Activated B cell treated with CpG ODN at 0.5 μM for 24 hours (primary cell): Measurements from ENCODE around the gene KLF2. TPM values are rescaled to one million over a fixed set of nuclear protein-coding genes. Genes with fewer than 3 reads are reported as not detected.

Experiments
- ATAC-seq: fragments of 200-7000 bp; cut with Tn5 transposase; one replicate; pipeline ENCODE4 v1.10.0; 2021; ENCODE audit warnings: low read depth, mild to moderate bottlenecking, moderate library complexity
- CTCF ChIA-PET: fragments of 350-600 bp; sonication (Branson Sonifier 250); formaldehyde crosslinking; loops from one replicate; lab custom pipeline; 2021; ENCODE audit warnings: antibody characterized with exemption; lab: Charles Lee
- POLR2A ChIA-PET: fragments of 350-600 bp; sonication (Branson Sonifier 250); formaldehyde crosslinking; loops from one replicate; lab custom pipeline; 2021; ENCODE audit warnings: antibody characterized with exemption; lab: Charles Lee
- DNase-seq: peaks from one replicate; pipeline ENCODE4 v3.0.0; 2022
- H3K27ac Mint-ChIP-seq: one replicate; pipeline ENCODE4 v1.8.0; 2020; ENCODE audit warnings: mixed read lengths
- H3K27me3 Mint-ChIP-seq: one replicate; pipeline ENCODE4 v1.8.0; 2021; ENCODE audit warnings: mixed read lengths
- H3K36me3 Mint-ChIP-seq: one replicate; pipeline ENCODE4 v1.8.0; 2021; ENCODE audit warnings: low read depth, mixed read lengths
- H3K4me1 Mint-ChIP-seq: one replicate; pipeline ENCODE4 v1.8.0; 2021; ENCODE audit warnings: mixed read lengths
- H3K4me3 Mint-ChIP-seq: one replicate; pipeline ENCODE4 v1.8.0; 2020; ENCODE audit warnings: mild to moderate bottlenecking, mixed read lengths
- H3K9me3 Mint-ChIP-seq: one replicate; pipeline ENCODE4 v1.8.0; 2020; ENCODE audit warnings: mixed read lengths
- CTCF ChIP-seq: fragments of 200-600 bp; IDR thresholded peaks from one replicate; pipeline ENCODE4 v1.8.0; 2022; ENCODE audit warnings: antibody characterized with exemption, mild to moderate bottlenecking
- intact Hi-C: fragments of 100-400 bp; cut with micrococcal nuclease; formaldehyde crosslinking; loops from one replicate; pipeline ENCODE4 v1.15.1; 2024
- total RNA-seq: library from RNA; stranded (reverse); gene quantifications from 2 replicates; pipeline ENCODE4 v1.2.3, GENCODE V29; 2022

Gene KLF2
- total RNA-seq, 1 donor from 2014 or later, result 87.6 TPM

GRCh38 chr19:16349551-16350152, 25.0 kb downstream of the KLF2 start:
- ATAC-seq (no peak), DNase-seq (no peak)
- no peaks in the 10 kb centered on the region for H3K9me3 Mint-ChIP-seq
- peaks cover 36% of the 10 kb centered on the region for H3K4me1 Mint-ChIP-seq
- intact Hi-C loops, result no loop called here
- no peaks in the 10 kb centered on the region for H3K36me3 Mint-ChIP-seq
- POLR2A ChIA-PET, result interaction anchor here (1.8 to 3.0 kb wide), 3 partner anchors 7 to 25 kb away, joined by 9 to 27 read pairs (median 18); partner anchors contain the start of gene KLF2
- H3K4me3 Mint-ChIP-seq, result no peak overlapping the region
- no peak for TF ChIP-seq CTCF
- no peak overlapping the region for H3K27ac Mint-ChIP-seq
- no peaks in the 10 kb centered on the region for H3K27me3 Mint-ChIP-seq
- CTCF ChIA-PET, result no interaction called here

GRCh38 chr19:16351133-16351809, 26.6 kb downstream of the KLF2 start:
- POLR2A ChIA-PET, result interaction anchor here (0.7 to 3.0 kb wide), 9 partner anchors 9 to 66 kb away, joined by 3 to 27 read pairs (median 9); partner anchors contain the start of gene KLF2
- no peaks in the 10 kb centered on the region for H3K9me3 Mint-ChIP-seq
- CTCF ChIA-PET, result interaction anchor here (1.1 to 1.3 kb wide), 2 partner anchors 15 to 31 kb away, joined by 3 to 4 read pairs; no protein-coding TSS in a partner anchor
- H3K27me3 Mint-ChIP-seq, result no peaks in the 10 kb centered on the region
- no peak for TF ChIP-seq CTCF
- peak overlapping the region; percentile 58 for H3K4me3 Mint-ChIP-seq
- DNase-seq, result no peak
- H3K27ac Mint-ChIP-seq, result peak overlapping the region; percentile 44
- no peaks in the 10 kb centered on the region for H3K36me3 Mint-ChIP-seq
- no peak for ATAC-seq
- intact Hi-C loops, result no loop called here
- peaks cover 47% of the 10 kb centered on the region for H3K4me1 Mint-ChIP-seq

GRCh38 chr19:16355293-16356043, 30.8 kb downstream of the KLF2 start:
- H3K27me3 Mint-ChIP-seq, result no peaks in the 10 kb centered on the region
- no peaks in the 10 kb centered on the region for H3K9me3 Mint-ChIP-seq
- H3K27ac Mint-ChIP-seq, result no peak overlapping the region
- peak overlapping the region; percentile 66 for H3K4me3 Mint-ChIP-seq
- H3K4me1 Mint-ChIP-seq, result peaks cover 83% of the 10 kb centered on the region
- no peak for TF ChIP-seq CTCF
- peaks cover 11% of the 10 kb centered on the region for H3K36me3 Mint-ChIP-seq
- intact Hi-C loops, result loop anchor here (1.0 kb wide), 1 partner anchor 11 kb away; no protein-coding TSS in a partner anchor
- DNase-seq, result no peak
- ChIA-PET CTCF (interaction anchor here (1.1 to 1.6 kb wide), 2 partner anchors 13 to 16 kb away, joined by 3 read pairs; no protein-coding TSS in a partner anchor), POLR2A (interaction anchor here (0.6 to 18.5 kb wide), 11 partner anchors 10 to 139 kb away, joined by 3 to 828 read pairs (median 5); partner anchors contain the start of gene KLF2)
- peak; percentile 63 for ATAC-seq

GRCh38 chr19:16358456-16358855, 33.8 kb downstream of the KLF2 start:
- H3K36me3 Mint-ChIP-seq, result peaks cover 25% of the 10 kb centered on the region
- H3K9me3 Mint-ChIP-seq, result no peaks in the 10 kb centered on the region
- intact Hi-C loops, result loop anchor here (2.0 kb wide), 1 partner anchor 16 kb away; no protein-coding TSS in a partner anchor
- DNase-seq (no peak), ATAC-seq (no peak)
- POLR2A ChIA-PET, result interaction anchor here (1.1 to 18.5 kb wide), 6 partner anchors 11 to 99 kb away, joined by 3 to 828 read pairs (median 21); partner anchors contain the start of gene KLF2
- H3K27ac Mint-ChIP-seq, result peak overlapping the region; percentile 50
- CTCF ChIA-PET, result no interaction called here
- peaks cover 85% of the 10 kb centered on the region for H3K4me1 Mint-ChIP-seq
- H3K27me3 Mint-ChIP-seq, result no peaks in the 10 kb centered on the region
- no peak for TF ChIP-seq CTCF
- no peak overlapping the region for H3K4me3 Mint-ChIP-seq
